Measurements from ENCODE around the gene ZBTB20. TPM values are rescaled to one million over a fixed set of nuclear protein-coding genes. Genes with fewer than 3 reads are reported as not detected.

The ZBTB20 gene
- total RNA-seq, 1 donor from 2014 or later, result 24.0 TPM

GRCh38 chr3:114284644-114285043 lies 862.4 kb downstream of the ZBTB20 start:
- DNase-seq, result no peak
